Measurements from ENCODE around the gene CLPTM1L.
"Not testable (repeated sequence)": the region's sequence is repeated elsewhere in the genome, so short reads cannot be mapped to it uniquely, and the experiment has no call there.

CLPTM1L gene

GRCh38 chr5:1311439-1312055, 33.4 kb downstream of the CLPTM1L start:
- no peak for DNase-seq

DNA sequence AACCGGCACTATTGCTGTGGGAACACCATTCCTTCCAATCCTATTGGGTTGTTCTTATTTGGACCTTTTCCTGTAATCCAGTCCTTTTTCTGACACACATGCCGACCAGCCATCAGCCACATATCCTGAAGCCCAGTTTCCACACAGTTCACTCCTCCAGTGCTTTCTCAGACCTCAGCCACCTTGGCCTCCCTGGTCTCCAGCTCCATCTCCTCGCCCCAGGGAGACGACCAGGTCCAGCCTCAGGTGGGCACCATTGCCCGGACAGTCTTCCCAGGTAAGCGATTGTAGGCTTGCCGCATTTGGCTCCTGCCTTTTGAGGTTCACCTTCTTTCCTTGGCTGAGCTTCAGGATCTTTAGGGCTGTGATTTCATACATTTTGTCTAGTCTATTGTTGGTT, 34.8 kb downstream of the CLPTM1L start:
- DNase-seq: no peak

DNA sequence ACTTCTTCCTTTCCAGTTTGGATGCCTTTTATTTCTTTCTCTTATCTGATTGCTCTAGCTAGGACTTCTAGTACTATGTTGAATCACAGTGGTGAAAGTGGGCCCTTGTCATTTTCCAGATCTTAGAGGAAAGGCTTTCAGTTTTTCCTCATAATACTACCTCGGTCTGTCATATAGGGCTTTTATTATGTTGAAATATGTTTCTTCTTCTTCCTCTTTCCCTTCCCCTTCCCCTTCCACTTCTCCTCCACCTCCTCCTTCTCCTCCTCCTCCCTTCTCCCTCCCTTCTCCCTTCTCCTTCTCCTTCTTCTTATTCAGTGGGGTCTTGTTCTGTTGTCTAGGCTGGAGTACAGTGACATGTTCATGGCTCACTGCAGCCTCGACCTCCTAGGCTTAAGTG, 40.9 kb downstream of the CLPTM1L start:
- DNase-seq: no peak

DNA sequence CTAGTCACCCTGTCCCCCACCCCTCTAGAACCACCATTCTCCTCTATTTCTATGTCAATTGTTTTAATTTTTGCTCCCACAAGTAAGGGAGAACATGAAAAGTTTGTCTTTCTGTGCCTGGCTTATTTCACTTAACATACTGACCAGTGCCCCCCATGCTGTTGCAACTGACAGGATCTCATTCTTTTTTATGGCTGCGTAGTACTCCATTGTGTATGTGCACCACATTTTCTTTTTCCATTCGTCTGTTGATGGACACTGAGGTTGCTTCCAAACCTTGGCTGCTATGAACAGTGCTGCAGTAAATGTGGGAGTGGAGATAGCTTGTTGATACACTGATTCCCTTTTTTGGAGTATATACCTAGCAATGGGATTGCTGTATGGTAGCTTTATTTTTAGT, 42.6 kb downstream of the CLPTM1L start:
- no peak for DNase-seq

DNA sequence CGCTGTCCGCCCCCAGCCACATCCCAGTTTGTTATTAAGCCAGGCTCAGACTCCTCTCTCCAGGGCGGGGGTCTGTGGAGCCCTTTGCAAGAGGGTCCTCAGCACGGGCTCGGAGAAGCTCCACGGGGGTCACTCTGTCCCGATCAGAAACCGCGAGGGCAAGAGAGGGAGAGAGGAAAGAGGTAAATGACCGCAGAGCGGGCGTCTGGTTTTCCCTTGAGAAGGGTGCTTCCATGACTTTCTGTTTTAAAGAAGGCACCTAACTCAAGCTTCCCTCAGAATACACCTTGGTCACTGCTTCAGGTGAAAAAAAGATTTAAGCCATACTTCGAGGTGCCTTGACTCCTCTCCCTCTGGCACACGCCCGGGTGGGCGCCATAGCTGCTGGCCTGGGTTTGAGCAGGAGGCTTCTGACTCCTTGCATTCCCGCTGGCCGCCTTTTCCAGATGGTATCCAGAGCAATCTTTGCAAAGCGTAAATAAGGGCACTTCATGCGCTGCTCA, 44.3 kb downstream of the CLPTM1L start:
- no peak for DNase-seq

DNA sequence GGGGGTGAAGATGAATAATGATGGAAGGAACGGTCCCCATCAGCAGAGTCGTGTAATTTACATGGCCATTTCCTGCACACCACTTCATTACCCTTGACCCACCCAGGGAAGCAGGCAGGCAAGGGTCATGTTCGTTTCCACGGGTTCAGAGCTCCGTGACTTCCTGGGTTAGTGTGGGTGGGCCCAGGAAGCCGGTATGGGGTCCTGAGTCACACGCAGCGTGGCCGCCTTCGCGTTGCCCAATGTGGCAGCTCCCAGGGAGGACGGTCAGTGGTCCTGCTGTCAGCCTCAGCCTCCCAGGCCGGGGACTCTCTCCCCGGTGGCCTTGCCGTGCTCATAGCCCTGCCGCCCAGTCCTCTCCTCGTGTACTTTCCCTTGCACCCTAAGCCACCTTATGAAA, 44.9 kb downstream of the CLPTM1L start:
- no peak for DNase-seq

DNA sequence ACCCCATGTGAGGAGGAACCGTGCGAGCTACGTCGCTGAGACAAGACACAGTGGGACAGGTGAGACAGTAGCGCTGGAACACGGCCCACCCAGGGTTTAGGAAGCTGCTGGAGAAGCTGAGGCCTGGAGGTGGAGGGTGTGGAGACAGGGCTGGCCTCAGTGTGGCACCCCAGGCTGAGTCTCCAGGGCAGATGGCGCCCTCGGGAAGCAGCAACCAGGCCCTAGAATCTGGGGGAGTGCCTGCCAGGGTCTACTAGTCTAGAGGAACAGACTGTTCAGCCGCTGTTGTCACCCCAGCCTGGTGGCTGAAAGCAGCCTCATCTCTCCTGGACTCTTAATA, 45.4 kb downstream of the CLPTM1L start:
- DNase-seq: no peak

DNA sequence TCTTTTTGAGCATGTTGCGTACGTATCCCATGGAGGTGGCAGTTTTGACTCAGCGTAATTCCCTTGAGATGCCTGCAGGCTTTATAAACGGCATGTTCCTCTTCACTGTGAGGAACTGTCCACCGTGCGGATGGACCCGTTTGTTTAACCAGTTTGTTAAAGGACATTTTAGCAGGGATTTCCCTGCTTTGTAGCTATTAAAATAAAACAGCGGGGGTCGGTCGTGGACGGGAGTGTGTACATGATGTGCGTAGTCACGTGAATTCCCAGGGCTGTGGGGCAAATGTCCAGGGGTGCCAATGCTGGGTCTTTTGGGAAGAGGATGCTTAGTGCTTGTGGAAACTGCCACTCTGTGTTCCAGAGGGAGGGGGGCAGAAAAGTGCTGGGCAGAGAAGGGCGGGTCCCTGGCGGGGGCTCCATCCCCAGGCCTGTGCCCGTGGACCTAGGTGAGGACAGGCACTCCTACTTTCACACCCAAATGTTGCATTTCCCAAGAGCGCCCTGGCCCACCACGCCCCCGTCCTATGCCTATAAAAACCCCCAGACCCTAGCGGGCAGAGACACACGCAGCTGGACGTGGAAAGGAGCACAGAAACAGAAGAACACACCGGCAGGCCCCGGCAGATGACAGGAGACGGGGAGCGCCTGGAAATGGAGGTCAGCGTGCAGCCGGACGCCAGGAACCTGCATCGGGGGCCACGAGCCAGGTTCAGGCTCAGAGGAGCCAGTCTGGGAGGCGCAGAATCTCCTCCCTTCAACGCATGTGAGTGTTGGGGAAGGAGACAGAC, 46.0 kb downstream of the CLPTM1L start:
- DNase-seq: no peak

- DNase-seq: no peak
Measured at GRCh38 chr5:1298067-1298551, 46.8 kb downstream of the CLPTM1L start.

GRCh38 chr5:1297243-1297642, 47.7 kb downstream of the CLPTM1L start:
- DNase-seq: no peak

- no peak for DNase-seq
Measured at GRCh38 chr5:1295650-1296037, 49.3 kb downstream of the CLPTM1L start.

DNA sequence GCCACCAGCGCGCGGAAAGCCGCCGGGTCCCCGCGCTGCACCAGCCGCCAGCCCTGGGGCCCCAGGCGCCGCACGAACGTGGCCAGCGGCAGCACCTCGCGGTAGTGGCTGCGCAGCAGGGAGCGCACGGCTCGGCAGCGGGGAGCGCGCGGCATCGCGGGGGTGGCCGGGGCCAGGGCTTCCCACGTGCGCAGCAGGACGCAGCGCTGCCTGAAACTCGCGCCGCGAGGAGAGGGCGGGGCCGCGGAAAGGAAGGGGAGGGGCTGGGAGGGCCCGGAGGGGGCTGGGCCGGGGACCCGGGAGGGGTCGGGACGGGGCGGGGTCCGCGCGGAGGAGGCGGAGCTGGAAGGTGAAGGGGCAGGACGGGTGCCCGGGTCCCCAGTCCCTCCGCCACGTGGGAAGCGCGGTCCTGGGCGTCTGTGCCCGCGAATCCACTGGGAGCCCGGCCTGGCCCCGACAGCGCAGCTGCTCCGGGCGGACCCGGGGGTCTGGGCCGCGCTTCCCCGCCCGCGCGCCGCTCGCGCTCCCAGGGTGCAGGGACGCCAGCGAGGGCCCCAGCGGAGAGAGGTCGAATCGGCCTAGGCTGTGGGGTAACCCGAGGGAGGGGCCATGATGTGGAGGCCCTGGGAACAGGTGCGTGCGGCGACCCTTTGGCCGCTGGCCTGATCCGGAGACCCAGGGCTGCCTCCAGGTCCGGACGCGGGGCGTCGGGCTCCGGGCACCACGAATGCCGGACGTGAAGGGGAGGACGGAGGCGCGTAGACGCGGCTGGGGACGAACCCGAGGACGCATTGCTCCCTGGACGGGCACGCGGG, 49.9 kb downstream of the CLPTM1L start, which contains the start of gene TERT:
Gene TERT (minus strand): TSS at position 234 of the 815 bp plus-strand sequence. CDS start 79 bp downstream, at position 155.
- DNase-seq: peak; percentile 75

- no peak for DNase-seq
Measured at GRCh38 chr5:1294206-1294834, 50.6 kb downstream of the CLPTM1L start.

DNA sequence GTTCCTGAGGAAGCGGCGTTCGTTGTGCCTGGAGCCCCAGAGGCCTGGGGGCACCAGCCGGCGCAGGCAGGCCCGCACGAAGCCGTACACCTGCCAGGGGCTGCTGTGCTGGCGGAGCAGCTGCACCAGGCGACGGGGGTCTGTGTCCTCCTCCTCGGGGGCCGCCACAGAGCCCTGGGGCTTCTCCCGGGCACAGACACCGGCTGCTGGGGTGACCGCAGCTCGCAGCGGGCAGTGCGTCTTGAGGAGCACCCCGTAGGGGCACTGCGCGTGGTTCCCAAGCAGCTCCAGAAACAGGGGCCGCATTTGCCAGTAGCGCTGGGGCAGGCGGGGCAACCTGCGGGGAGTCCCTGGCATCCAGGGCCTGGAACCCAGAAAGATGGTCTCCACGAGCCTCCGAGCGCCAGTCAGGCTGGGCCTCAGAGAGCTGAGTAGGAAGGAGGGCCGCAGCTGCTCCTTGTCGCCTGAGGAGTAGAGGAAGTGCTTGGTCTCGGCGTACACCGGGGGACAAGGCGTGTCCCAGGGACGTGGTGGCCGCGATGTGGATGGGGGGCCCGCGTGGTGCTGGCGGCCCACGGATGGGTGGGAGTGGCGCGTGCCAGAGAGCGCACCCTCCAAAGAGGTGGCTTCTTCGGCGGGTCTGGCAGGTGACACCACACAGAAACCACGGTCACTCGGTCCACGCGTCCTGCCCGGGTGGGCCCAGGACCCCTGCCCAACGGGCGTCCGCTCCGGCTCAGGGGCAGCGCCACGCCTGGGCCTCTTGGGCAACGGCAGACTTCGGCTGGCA, 51.3 kb downstream of the CLPTM1L start:
- DNase-seq: no peak

DNA sequence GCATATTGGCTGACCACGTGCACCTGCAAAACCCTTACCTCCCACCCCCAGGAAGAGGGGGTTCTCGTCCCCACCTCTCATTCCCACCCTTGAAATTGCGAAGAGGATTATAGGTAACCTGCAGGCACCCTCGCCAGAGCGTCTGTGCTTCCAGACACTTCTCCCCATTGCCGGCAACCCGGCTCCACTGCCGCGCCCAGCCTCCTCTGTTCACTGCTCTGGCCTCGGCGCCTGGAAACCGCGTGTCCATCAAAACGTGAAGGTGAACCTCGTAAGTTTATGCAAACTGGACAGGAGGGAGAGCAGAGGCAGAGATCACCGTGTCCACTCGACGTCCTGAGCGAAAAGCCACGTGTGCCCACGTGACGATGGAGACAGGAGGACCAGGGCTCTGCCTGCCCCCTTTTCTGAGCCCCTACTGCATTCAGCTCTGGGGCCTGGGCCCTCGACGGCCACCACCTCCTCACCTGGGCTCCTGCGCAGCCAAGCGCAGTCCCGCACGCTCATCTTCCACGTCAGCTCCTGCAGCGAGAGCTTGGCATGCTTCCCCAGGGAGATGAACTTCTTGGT, 52.0 kb downstream of the CLPTM1L start:
- no peak for DNase-seq

- no peak for DNase-seq
Measured at GRCh38 chr5:1292139-1292538, 52.8 kb downstream of the CLPTM1L start.

DNA sequence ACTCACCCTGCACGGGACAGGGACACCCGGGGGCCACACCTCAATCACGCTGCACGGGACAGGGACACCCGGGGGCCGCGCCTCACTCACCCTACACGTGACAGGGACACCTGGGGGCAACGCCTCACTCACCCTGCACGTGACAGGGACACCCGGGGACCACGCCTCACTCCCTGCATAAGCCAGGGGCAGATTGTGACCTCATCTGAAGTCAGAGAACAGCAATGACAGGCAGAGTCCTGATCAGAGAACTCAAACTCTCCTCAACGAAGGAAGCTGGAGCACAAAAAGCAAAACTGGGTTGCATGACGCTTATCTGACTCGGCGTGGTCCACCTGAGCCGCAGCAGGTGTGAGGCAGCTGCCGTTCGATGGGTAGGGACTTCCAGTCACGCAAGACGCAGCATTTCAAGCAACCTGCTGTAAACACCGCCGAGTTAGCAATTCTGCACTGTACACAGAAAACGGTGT, 53.3 kb downstream of the CLPTM1L start:
- DNase-seq: no peak

DNA sequence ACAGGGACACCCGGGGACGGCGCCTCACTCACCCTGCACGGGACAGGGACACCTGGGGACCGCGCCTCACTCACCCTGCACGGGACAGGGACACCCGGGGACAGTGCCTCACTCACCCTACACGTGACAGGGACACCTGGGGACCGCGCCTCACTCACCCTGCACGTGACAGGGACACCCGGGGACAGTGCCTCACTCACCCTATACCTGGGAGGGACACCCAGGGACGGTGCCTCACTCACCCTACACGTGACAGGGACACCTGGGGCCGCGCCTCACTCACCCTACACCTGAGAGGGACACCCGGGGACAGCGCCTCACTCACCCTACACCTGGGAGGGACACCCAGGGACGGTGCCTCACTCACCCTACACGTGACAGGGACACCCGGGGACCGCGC, 53.9 kb downstream of the CLPTM1L start:
- not testable (repeated sequence) for DNase-seq

DNA sequence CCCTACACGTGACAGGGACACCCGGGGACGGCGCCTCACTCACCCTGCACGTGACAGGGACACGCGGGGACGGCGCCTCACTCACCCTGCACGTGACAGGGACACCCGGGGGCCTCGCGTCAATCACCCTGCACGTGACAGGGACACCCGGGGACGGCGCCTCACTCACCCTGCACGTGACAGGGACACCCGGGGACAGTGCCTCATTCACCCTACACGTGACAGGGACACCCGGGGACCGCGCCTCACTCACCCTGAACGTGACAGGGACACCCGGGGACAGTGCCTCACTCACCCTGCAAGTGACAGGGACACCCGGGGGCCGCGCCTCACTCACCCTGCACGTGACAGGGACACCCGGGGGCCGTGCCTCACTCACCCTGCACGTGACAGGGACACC, 55.3 kb downstream of the CLPTM1L start:
- not testable (repeated sequence) for DNase-seq

GRCh38 chr5:1288439-1289335, 56.2 kb downstream of the CLPTM1L start:
- no peak for DNase-seq

DNA sequence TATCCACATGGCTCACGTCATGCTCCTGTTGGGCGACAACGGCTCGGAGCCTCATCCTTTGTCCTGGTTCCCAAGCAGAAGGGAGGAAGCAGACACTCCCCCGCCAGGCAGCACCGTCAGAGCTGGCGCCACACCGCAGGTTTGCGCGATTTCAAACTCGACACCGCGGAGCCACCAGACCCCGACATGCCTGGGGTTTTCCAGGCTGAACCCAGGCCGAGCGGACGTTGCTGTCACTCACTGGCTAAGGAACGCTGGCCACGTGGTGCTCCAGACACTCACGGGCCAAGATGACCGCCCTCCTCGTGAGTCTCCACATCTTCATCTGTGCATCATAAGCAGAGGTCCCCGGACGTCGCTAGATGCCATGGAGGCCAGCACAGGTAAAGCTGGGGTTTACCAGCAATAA, 59.0 kb downstream of the CLPTM1L start:
- no peak for DNase-seq
